T47D (cell line): ENCODE data around the gene GPHN.
"Not testable (repeated sequence)": the region's sequence is repeated elsewhere in the genome, so short reads cannot be mapped to it uniquely, and the experiment has no call there.

Source experiments
- DNase-seq, 2 experiments: peaks; one replicate each; pipeline versions ENCODE4 v3.0.0 to v3.0.0-alpha.2; 2011 to 2012; ENCODE audit warnings: low read depth in 1 of 2, low spot score in 1 of 2
- JUND ChIP-seq: IDR thresholded peaks from 2 replicates; pipeline ENCODE4 v1.6.1; 2012; ENCODE audit warnings: low read depth
- in situ Hi-C: cut with HindIII; loops from 2 replicates; pipeline ENCODE4 v1.10.0; 2016; ENCODE audit warnings: low sequenced_read_pairs, low pct_unique_long_range_greater_than_20kb

The GPHN gene

DNA sequence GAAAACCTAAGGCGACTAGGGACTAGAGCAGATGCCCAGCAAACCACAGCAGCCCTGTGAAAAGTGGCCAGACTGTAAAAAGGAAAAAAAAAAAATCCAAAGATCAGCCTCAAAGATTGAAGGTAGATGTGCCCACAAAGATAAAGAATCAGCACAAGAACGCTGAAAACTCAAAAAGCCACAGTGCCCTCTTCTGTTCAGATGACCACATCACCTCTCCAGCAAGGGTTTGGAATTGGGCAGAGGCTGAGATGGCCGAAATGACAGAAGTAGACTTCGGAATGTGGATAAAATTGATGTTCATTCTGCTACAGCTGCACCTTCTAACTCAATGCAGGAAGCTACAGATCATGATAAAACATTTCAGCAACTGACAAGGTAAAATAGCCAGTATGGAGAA is 154.4 kb downstream of the GPHN start:
- DNase-seq: peak in 1 of 2 experiments; percentile 18
- no peak for TF ChIP-seq JUND
- in situ Hi-C loops: no loop called here

- no peak for DNase-seq
- TF ChIP-seq JUND: no peak
- in situ Hi-C loops: no loop called here
These were observed 169.8 kb downstream of the GPHN start for GRCh38 chr14:66677780-66678179.

GRCh38 chr14:66680216-66680615 is 172.3 kb downstream of the GPHN start:
- in situ Hi-C loops: no loop called here
- no peak for DNase-seq
- no peak for TF ChIP-seq JUND

DNA sequence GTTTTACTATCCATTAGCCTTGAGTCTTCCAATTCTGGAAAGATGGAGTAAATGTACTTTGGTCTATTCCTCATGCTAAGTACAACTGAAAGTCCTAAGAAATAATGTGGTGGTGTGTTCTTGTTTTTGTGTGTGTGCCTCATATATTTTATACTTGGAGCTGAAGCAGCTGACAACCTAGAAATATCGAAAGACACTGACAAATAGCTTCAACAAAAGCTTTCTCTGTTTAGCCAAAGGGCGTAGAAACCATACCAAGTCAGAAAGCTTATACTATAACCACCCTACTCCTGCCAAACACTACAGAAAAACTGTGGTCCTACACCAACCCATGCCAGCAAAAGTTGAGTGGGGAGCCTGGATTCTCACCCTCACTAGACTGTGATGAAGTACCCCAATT is 188.4 kb downstream of the GPHN start:
- TF ChIP-seq JUND: no peak
- no peak for DNase-seq
- in situ Hi-C loops: no loop called here

DNA sequence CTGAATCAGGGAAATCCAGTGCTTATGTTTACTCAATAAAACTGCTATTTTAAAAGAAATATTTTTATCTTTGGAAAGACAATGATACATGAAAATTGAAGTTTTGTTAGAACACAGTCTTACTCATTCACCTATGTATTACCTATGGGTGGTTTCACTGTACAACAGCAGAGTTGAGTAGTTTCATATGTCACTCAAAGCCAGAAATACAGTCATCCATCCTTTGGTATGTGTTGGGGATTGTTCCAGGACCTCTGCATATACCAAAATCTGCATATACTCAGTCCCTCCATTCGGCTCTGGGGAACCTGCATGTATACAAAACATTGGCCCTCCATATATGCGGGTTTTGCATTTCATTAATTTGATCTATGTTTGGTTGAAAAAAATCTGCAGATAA is 190.6 kb downstream of the GPHN start:
- TF ChIP-seq JUND: no peak
- in situ Hi-C loops: no loop called here
- DNase-seq: no peak

DNA sequence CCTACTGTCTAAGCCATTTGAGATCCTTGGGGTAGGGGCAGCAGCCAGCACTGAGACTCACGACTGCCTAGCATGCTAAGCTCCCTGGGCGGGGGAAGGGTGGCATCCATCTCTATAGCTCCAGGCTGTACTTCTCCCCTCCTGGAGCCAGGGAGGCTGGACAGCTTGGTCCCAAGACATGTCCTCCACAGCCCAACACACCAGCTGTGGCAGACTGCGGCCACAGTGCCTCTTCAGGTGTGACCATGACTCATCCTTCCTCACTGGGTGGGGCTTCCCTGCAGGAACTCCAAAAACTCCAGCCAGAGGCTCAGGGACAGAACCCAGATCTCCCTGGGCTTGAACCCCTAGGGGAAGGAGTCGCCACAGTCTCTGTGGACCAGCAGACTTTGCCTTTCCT is 193.9 kb downstream of the GPHN start:
- DNase-seq: no peak
- TF ChIP-seq JUND: no peak
- in situ Hi-C loops: no loop called here

DNA sequence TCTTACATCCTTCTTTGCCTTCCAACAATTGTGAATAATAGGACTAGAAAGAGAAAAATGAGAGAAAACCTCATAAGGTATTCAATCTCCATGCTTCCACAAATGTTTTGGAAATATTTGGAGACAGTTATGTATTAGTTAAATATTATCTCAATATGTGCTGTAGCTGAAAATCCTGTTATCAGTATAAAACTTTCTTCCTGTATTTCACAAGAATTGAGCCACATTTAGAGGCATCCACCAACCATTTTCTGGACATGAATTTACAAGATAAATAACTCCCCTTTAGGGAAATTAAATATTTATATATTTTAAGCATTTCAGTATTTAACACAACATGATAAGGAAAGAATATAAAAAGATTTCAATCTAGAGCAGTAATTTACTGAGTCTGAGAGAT is 200.3 kb downstream of the GPHN start:
- TF ChIP-seq JUND: no peak
- DNase-seq: no peak
- in situ Hi-C loops: no loop called here

DNA sequence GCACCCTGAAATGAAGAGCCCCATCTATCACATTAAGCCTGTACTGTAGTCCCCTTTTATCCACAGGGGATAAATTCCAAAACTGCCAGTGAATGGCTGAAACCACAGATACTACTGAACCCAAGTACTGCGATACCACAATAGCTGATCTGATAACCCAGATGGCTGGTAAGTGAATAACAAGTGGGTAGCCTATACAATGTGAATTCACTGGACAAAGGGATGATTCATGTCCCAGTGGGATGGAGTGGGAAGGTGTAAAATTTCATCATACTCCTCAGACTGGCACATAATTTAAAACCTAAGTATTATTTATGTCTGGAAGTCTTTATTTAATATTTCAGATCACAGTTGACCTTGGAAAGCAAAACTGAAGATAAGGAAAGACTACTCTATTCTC is 201.3 kb downstream of the GPHN start:
- in situ Hi-C loops: no loop called here
- no peak for DNase-seq
- no peak for TF ChIP-seq JUND

DNA sequence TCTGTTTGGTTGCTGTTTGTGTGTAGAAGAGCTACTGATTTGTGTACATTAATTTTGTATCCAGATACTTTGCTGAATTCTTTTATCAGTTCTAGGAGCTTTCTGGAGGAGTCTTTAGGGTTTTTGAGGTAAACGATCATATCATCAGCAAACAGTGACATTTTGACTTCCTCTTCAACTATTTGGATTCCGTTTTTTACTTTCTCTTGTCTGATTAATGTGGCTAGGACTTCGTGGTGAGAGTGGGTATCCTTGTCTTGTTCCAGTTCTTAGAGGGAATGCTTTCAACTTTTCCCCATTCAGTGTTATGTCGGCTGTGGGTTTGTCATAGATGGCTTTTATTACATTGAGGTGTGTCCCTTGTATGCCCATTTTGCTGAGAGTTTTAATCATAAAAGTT is 206.3 kb downstream of the GPHN start:
- in situ Hi-C loops, DNase-seq: not testable (repeated sequence)

DNA sequence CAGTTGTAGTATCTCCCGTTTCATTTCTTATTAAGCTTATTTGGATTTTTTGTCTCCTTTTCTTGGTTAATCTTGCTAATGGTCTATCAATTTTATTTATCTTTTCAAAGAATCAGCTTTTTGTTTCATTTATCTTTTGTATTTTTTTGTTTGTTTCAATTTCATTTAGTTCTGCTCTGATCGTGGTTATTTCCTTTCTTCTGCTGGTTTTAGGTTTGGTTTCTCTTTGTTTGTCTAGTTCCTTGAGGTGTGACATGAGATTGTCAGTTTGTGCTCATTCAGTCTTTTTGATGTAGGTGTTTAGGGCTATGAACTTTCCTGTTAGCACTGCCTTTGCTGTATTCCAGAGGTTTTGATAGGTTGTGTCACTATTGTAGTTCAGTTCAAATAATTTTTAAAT is 207.4 kb downstream of the GPHN start:
- in situ Hi-C loops, DNase-seq: not testable (repeated sequence)

DNA sequence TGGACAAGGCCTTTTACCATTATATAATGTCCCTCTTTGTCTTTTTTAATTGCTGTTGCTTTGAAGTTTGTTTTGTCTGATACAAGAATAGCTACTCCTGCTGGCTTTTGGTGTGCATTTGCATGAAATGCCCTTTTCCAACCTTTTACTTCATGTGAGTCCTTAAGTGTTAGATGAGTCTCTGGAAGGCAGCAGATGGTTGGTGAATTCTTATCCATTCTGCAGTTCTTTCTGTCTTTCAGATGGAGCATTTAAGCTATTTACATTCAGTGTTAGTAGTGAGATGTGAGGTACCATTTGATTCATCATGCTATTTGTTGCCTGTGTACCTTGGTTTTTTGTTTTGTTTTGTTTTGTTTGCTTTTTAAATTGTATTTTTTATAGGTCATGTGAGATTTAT is 208.3 kb downstream of the GPHN start:
- DNase-seq: no peak
- no peak for TF ChIP-seq JUND
- in situ Hi-C loops: no loop called here

DNA sequence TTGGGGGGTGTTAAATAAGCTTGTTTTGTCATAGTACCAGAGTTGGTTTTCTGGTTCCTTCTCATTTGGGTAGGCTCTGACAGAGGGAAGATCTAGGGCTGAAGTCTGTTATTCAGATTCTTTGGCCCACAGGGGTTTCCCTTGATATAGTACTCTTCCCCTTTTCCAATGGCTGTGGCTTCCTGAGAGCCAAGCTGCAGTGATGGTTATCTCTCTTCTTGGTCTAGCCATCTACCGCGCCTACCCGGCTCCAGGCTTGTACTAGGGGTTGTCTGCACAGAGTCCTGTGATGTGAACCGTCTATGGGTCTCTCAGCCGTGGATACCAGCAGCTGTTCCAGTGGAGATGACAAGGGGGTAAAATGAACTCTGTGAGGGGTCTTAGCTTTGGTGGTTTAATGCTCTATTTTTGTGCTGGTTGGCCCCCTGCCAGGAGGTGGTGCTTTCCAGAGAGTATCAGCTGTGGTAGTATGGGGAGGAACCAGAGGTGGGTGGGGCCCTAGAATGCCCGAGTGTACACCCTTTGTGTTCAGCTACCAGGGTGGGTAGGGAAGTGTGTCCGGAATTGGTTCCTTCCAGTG is 209.7 kb downstream of the GPHN start:
- TF ChIP-seq JUND: no peak
- no peak for DNase-seq
- in situ Hi-C loops: no loop called here

GRCh38 chr14:66724996-66725395 is 217.0 kb downstream of the GPHN start:
- no peak for DNase-seq
- in situ Hi-C loops: no loop called here
- no peak for TF ChIP-seq JUND

GRCh38 chr14:66731298-66731697 is 223.4 kb downstream of the GPHN start:
- DNase-seq, in situ Hi-C loops: not testable (repeated sequence)
